CD4-positive, alpha-beta T cell treated with Interleukin-4 for 4 hours (primary cell): ENCODE results near the gene IGSF10.
A peak's percentile ranks its signal among the peaks of the same experiment; 100 is the strongest.

Source experiments
- DNase-seq: peaks from one replicate; pipeline ENCODE4 v3.0.0-alpha.2; 2020

The IGSF10 gene

GRCh38 chr3:151462991-151463390 lies 2.1 kb upstream of the IGSF10 start:
- no peak for DNase-seq

GRCh38 chr3:151462278-151462780 lies 1.5 kb upstream of the IGSF10 start:
- DNase-seq = no peak

GRCh38 chr3:151460228-151460627 lies 633 bp downstream of the IGSF10 start:
- no peak for DNase-seq

- DNase-seq = no peak
Measured at GRCh38 chr3:151459358-151459757, 1.5 kb downstream of the IGSF10 start.

- DNase-seq = no peak
Measured at GRCh38 chr3:151456065-151456464, 4.8 kb downstream of the IGSF10 start.

- DNase-seq = no peak
Measured at GRCh38 chr3:151452841-151453240, 8.0 kb downstream of the IGSF10 start.

GRCh38 chr3:151452368-151452767 lies 8.5 kb downstream of the IGSF10 start:
- DNase-seq = no peak

- no peak for DNase-seq
Measured at GRCh38 chr3:151446002-151446340, 14.9 kb downstream of the IGSF10 start.

GRCh38 chr3:151445273-151446001 lies 15.4 kb downstream of the IGSF10 start:
- DNase-seq = no peak

GRCh38 chr3:151443583-151443982 lies 17.3 kb downstream of the IGSF10 start:
- no peak for DNase-seq

- DNase-seq = no peak
Measured at GRCh38 chr3:151440940-151441339, 19.9 kb downstream of the IGSF10 start.

- DNase-seq = peak; percentile 44
Measured at GRCh38 chr3:151439652-151440125, 21.2 kb downstream of the IGSF10 start.

- DNase-seq = no peak
Measured at GRCh38 chr3:151437906-151438305, 23.0 kb downstream of the IGSF10 start.

GRCh38 chr3:151436675-151437446 lies 24.0 kb downstream of the IGSF10 start:
- DNase-seq = no peak

GRCh38 chr3:151434151-151434890 lies 26.5 kb downstream of the IGSF10 start:
- DNase-seq = no peak

- no peak for DNase-seq
Measured at GRCh38 chr3:151432616-151433372, 28.1 kb downstream of the IGSF10 start.

GRCh38 chr3:151431940-151432339 lies 28.9 kb downstream of the IGSF10 start:
- DNase-seq = no peak

- no peak for DNase-seq
Measured at GRCh38 chr3:151430821-151431484, 29.9 kb downstream of the IGSF10 start.

GRCh38 chr3:151428386-151428785 lies 32.5 kb downstream of the IGSF10 start:
- no peak for DNase-seq

- no peak for DNase-seq
Measured at GRCh38 chr3:151426341-151426657, 34.6 kb downstream of the IGSF10 start.

- no peak for DNase-seq
Measured at GRCh38 chr3:151425627-151426340, 35.1 kb downstream of the IGSF10 start.

- DNase-seq = no peak
Measured at GRCh38 chr3:151423091-151423490, 37.8 kb downstream of the IGSF10 start.
